Brain microvascular endothelial cell (primary cell): Measurements from ENCODE around the gene MCC.

Source experiments
- DNase-seq: peaks from one replicate; pipeline ENCODE4 v3.0.0-alpha.2; 2020
- H3K27ac ChIP-seq: fragments of 250-450 bp; sonication (Bioruptor Pico); 2 replicates; pipeline ENCODE4 v1.5.1; 2020; ENCODE audit warnings: mild to moderate bottlenecking, moderate library complexity
- H3K27me3 ChIP-seq: fragments of 250-450 bp; sonication (Bioruptor Pico); replicated peaks from 2 replicates; pipeline ENCODE4 v1.5.1; 2020; ENCODE audit warnings: mild to moderate bottlenecking
- H3K36me3 ChIP-seq: fragments of 250-450 bp; sonication (Bioruptor Pico); replicated peaks from 2 replicates; pipeline ENCODE4 v1.5.1; 2020; ENCODE audit warnings: mild to moderate bottlenecking
- H3K4me3 ChIP-seq: 2 replicates; pipeline ENCODE4 v1.5.1; 2011; ENCODE audit warnings: low read depth, mild to moderate bottlenecking, control low read depth, low read length, moderate library complexity
- in situ Hi-C: cut with HindIII; loops from 2 replicates; pipeline ENCODE4 v1.10.0; 2017; ENCODE audit warnings: low sequenced_read_pairs, low pct_ligation_motif_present
- TF ChIP-seq, protein P1 (sequence below): IDR thresholded peaks from 2 replicates; pipeline ENCODE4 v1.5.1; 2011; ENCODE audit warnings: low read depth, mild to moderate bottlenecking, moderate library complexity, low read length, control low read depth, inconsistent platforms; ENCODE audit errors: missing control alignments

The MCC gene

GRCh38 chr5:113089653-113090335, 398.5 kb downstream of the MCC start:
- Histone ChIP-seq H3K27ac (no peak overlapping the region), H3K27me3 (peaks cover 2% of the 10 kb centered on the region), H3K36me3 (no peaks in the 10 kb centered on the region), H3K4me3 (no peak overlapping the region)
- peak; percentile 27 for DNase-seq
- TF ChIP-seq, protein P1, sequence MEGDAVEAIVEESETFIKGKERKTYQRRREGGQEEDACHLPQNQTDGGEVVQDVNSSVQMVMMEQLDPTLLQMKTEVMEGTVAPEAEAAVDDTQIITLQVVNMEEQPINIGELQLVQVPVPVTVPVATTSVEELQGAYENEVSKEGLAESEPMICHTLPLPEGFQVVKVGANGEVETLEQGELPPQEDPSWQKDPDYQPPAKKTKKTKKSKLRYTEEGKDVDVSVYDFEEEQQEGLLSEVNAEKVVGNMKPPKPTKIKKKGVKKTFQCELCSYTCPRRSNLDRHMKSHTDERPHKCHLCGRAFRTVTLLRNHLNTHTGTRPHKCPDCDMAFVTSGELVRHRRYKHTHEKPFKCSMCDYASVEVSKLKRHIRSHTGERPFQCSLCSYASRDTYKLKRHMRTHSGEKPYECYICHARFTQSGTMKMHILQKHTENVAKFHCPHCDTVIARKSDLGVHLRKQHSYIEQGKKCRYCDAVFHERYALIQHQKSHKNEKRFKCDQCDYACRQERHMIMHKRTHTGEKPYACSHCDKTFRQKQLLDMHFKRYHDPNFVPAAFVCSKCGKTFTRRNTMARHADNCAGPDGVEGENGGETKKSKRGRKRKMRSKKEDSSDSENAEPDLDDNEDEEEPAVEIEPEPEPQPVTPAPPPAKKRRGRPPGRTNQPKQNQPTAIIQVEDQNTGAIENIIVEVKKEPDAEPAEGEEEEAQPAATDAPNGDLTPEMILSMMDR: no peak
- in situ Hi-C loops: no loop called here

DNA sequence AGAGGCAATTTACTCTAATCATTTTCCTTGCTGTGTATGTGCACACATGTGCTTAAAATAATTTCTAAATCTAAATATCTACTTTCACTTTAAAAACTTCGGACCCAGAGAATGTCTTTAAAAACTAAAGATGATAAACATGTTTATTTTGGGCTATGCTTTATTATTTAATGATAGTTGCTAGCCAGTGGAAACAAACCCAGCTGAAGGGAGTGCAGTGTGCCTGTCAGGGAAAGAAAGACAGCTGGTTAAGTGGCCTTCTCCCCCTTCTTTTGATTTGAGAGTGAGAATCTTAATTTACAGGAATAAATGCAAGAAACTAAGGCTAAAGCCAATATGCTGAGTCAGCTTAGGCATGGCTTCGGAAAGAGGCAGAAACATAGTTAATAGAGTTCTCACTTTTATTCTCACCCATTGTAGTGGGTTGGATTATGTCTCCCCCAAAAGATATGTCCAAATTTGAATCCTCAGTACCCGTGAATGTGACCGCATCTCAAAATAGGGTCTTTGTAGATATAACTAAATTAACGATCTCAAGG, 400.2 kb downstream of the MCC start:
- no peak overlapping the region for H3K4me3 ChIP-seq
- H3K27me3 ChIP-seq: peaks cover 2% of the 10 kb centered on the region
- TF ChIP-seq, protein P1: no peak
- in situ Hi-C loops: no loop called here
- H3K27ac ChIP-seq: no peak overlapping the region
- no peak for DNase-seq
- H3K36me3 ChIP-seq: no peaks in the 10 kb centered on the region

GRCh38 chr5:113085880-113086409, 402.3 kb downstream of the MCC start:
- TF ChIP-seq, protein P1: no peak
- H3K4me3 ChIP-seq: no peak overlapping the region
- H3K27me3 ChIP-seq: peaks cover 2% of the 10 kb centered on the region
- DNase-seq: no peak
- H3K36me3 ChIP-seq: no peaks in the 10 kb centered on the region
- no peak overlapping the region for H3K27ac ChIP-seq
- in situ Hi-C loops: no loop called here

- in situ Hi-C loops: no loop called here
- Histone ChIP-seq H3K4me3 (no peak overlapping the region), H3K36me3 (no peaks in the 10 kb centered on the region), H3K27ac (no peak overlapping the region), H3K27me3 (peaks cover 2% of the 10 kb centered on the region)
- DNase-seq: no peak
- TF ChIP-seq, protein P1: no peak
These were observed 403.2 kb downstream of the MCC start for GRCh38 chr5:113085084-113085414.

GRCh38 chr5:113084402-113085083, 403.7 kb downstream of the MCC start:
- in situ Hi-C loops: no loop called here
- no peaks in the 10 kb centered on the region for H3K36me3 ChIP-seq

More at GRCh38 chr5:113084402-113085083, 403.7 kb downstream of the MCC start:
- no peak for DNase-seq
- Histone ChIP-seq H3K27ac (no peak overlapping the region), H3K27me3 (peaks cover 2% of the 10 kb centered on the region), H3K4me3 (no peak overlapping the region)
- TF ChIP-seq, protein P1: peak; percentile 8
